ENCODE measurements around the gene HSBP1L1.

Gene HSBP1L1

DNA sequence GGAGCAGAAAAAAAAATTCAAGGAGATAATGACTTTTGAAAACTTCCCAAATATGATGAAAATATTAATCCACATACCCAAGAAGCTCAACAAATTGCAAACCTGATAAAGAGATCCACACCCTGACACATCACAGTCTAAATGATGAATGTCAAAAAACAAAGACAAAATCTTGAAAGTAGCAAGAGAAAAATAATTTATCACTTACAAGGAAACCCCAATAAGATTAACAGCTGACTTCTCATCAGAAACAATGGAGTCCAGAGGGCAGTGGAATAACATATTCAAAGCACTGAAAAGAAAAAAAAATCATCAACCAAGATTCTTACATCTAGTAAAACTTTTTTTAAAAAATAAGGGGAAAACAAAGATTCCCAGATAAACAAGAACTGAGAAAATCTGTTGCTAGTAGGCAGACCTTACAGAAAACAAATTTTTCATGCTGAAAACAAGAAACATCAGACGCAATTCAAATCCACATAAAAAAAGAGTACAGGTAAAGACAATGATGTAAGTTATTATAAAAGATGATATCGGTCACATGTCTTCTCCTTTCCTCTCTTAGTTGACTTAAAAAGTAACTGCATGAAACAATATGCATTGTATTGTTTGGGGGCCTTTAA lies 34.3 kb upstream of the HSBP1L1 start:
- DNase-seq: no peak

DNA sequence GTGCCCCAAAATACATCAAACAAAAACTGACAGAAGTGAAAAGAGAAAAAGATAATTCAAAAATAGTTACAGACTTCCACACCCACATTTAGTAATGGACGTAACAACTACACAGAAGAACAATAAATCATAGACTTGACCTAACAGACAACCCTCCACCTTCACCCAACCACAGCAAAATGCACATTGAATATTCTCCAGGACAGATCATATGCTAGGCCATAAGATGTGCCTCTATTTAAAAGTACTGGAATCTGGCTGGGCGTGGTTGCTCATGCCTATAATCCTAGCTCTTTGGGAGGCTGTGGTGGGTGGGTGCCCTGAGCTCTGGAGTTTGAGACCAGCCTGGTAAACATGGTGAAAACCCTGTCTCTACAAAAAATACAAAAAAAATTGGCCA lies 33.0 kb upstream of the HSBP1L1 start:
- DNase-seq: no peak

DNA sequence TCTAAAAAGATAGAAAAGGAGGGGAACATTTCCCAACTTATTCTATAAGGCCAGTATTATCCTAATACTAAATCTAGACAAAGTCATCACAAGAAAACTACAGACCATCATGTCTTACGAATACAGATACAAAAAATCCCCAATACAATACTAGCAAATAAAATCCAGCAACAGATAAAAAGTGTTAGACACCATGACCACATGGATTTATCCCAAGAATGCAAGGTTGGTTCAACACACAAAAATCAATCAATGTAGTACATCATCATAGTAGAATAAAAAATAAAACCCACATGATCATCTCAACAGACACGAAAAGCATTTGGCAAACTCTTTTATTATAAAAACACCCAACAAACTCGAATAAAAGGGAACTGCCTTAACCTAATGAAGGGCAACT lies 31.5 kb upstream of the HSBP1L1 start:
- no peak for DNase-seq

DNA sequence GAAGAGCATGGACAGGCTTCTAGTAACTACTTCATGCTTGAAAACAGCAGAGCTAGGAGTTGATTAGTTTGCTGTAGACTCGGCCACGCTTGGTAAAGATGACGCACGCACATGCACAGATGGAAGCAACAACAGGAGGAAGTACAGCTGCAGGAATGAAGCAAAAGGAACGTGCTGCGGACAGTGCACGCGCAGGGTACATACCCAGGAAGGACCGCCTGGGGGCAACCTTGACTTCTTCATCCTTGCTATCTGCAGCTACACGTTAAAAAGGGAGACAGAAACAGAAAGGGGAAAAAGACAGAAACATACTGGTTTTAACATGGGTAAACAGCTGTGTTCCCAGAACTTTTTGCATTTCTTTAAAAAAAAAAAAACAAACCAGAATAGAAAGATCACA lies 30.7 kb upstream of the HSBP1L1 start:
- DNase-seq: no peak

DNA sequence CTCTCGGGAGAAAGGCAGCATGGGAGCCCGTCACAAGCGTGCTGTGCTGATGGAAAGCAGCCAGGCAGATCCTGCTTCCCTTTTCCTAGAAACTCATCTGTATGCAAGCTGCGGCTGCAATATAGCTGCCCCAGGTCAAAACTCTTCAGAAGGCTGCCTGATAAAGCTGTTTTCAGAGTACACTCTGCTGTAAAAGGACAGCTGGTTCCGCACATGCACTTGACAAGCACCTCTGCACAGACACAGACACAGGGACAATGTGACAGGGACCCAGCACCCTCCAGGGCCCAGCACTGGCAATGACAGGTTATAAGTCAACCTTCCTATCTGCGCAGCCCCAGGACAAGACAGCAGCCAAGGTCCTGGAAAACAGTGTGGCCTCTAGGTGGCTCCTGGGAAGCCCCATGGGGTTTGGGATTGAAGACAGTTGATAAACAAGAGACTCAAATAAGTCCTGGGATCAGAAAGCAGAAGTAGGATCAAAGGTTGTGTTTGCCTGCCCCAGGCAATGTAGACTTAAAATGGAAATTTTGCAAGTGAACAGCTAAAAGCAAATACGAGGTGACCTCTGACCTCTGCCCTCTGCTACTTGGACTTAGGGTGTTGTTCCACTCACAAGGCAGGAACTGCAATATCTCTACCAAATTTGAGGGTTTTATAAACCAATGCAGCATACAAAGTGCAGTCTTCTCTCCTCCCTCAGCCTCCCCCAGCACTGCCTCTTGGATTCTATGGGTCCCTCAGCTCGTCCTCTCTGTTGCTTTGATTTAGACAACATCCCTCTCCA lies 29.9 kb upstream of the HSBP1L1 start:
- no peak for DNase-seq

DNA sequence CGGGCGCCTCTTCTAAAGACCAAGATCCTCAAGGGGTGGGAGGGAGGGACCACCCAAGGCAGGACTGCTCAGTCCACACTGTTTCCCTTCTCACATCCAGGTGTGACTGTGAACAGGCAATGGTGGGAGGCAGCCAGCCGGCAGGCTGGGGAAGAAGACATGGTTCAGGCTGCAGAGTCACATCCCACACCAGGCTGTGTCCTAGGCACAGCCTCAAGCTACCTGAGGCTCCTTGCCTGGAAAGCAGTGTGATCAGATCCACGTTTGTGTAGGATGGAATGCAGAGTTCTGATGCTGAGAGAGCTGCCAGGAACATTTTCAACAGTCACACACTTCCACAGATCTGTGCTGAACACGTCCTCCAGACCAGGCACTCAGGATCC lies 29.4 kb upstream of the HSBP1L1 start:
- DNase-seq: no peak

DNA sequence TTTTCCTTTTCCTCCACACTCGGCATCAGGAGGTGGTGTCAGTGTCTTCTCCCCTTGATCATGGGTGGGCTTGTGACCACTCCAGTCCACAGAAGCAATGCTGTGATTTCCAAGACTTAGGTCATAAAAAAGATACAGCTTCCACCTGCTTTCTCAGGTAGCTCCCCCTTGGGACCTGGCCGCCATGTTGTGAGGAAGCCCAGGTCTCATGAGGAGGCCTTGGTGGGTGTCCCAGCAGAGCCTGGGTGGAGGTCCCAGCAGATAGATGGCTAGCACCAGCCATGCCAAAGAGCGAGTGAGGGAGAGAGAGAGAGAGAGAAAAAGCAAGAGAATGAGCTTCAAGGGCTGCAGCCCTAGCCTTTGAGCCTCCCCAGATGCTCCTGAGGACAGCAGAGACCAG lies 28.9 kb upstream of the HSBP1L1 start:
- no peak for DNase-seq

DNA sequence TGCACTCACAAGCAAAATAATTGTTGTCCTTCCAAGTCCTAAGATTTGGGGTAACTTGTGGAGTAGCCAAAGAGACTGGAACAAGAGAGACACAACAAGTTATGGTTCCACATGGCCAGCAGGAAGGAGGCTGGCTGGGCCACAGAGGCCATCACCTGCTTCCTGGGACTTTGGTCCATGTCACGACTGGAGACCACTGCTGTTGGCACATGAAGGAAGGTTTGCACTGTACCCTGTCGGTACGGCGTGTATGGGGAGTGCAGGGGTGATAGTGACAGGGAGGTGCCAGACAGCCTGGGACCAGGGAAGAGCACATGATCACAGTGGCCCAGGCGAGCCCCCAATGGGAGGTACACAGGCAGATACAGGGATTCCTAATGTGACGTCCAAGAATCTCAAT lies 28.5 kb upstream of the HSBP1L1 start:
- DNase-seq: no peak

DNA sequence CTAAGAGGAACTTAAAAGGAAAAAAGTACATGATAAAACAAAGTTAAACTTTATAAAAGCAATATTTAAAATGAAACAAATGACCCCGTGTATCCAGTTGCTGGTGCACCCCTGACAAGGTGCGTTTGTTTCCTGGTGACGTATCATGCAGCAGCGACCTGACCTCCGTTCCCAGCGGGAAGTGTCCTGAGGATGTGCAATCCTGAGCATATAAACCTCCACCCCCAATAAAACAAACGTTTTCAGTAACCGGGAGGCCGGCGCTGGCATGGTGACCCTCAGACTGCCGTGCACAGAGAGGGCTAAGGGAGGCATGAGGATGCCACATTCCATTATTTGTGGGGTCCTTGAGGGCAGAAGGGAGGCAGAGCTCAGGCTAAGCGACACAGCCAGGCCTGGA lies 27.8 kb upstream of the HSBP1L1 start:
- DNase-seq: no peak

DNA sequence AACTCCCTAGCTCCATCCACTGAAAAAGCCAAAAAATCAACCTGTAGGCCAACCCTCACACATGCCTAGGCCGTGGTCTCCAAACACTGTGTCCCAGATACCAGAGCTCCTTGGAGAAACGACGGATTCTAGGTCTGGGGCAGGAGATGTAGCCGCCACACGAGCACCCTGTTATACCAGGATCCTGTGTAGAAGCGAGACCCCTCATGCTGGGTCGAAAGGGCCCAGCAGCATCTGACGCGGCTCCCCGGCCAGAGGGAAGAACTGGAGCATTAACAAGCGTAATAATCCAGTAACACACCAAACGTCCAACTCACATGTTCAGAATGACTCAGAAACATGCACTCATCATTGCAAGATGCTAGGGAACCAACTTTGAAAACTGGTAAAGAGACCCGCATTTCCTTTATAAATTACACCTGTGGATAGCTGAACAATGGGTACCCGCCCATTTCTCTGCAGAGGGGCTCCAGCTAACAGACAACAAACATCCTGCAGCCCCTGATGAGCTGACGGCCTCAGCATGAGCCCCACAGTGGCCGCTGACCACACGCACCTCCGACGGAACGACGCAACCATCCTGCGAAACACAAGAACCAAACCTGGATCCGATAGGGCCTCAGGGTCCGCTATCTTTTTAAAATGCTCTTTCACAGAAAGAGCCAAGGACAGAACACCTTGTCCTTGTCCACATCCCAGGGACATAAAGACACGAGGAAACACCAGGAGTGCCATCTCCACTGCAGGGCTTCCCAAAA lies 27.2 kb upstream of the HSBP1L1 start:
- no peak for DNase-seq

DNA sequence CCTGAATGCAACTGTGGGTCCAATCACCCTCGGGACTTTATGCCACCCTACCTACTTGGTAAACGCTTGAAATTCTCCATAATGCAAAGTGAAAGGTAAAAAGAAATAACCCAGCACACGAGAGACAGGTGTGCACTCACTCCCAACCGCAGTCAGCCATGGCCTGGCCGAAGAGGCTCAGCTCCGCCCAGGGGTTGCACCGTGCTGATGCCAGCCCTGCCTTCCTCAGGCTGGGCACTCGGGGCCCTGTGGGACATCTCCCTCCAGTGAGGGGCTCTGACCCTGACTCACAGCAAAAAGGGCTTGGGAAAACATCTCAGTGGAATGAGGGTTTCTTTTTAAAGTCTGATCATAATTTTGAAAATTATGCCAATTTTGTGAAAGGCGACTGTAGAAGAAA lies 26.2 kb upstream of the HSBP1L1 start:
- no peak for DNase-seq

DNA sequence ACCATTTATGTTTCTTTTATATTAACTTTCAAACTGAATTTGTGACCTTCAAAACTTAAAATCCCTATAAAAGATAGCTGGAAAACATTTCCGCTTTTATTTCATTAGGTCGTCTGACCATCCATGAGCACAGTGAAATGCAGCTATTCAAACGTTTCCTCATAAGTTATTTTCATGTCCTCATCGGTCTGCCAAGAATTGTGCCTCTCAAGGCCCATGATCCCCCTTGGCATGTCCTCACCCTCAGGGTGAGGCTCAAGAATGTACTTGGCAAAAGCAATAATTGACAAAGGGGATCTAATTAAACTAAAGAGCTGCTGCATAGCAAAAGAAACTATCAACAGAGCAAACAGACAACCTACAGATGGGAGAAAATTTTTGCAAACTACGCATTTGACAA lies 25.3 kb upstream of the HSBP1L1 start:
- no peak for DNase-seq

DNA sequence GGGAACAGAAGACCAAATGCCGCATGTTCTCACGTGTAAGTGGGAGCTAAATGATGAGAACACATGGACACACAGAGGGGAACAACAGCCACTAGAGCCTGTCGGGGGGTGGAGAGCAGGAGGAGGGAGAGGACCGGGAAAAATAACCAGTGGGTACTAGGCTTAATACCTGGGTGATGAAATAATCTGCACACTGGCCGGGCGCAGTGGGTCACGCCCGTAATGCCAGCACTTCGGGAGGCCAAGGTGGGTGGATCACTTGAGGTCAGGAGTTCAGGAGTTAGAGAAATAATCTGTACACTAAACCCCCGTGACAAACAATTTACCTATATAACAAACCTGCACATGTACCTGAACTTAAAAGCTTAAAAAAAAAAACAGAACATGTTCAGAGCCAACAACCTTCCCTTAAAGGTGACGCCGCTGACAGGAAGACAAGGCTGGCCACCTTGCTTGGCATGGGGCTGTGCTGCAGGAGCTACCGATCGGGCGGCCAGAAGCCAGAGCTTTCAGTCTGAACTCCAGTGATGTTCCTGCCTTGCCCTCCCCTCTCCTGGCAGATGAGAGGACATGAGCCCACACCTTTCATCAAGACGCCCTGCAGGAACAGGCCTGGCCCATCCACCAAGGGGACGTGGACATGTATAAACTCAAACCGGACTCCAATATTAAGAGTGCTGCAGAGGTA lies 24.2 kb upstream of the HSBP1L1 start:
- no peak for DNase-seq

DNA sequence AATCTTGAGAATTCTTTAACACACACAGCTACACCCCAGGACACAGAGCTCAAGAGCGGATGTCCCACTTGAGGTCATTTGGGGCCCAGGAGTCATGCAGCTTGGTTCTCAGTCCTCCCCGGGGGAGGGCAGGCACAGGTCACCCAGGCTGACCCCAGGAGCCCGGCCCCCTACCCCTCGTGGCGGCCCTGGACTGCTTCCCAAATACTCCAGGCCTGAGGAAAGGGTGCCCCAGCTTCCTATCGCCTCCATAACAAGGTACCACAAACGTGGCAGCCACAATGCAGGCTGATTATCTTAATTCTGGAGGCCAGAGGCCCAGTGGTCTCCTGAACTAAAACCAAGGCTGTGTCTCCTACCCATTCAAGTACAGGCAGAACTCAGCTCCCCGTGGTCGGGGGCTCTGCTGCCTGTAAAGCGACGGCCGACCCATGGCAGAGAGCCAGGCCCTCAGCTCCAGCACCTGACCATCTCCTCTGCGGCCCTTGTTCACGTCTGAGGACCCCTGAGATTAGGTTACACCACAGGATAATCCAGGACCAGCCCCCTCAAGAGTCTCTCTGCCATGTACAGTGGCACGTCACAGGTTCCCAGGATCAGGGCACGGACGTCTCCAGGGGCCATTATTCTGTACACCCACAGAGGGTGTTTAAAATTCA lies 23.5 kb upstream of the HSBP1L1 start:
- DNase-seq: no peak

DNA sequence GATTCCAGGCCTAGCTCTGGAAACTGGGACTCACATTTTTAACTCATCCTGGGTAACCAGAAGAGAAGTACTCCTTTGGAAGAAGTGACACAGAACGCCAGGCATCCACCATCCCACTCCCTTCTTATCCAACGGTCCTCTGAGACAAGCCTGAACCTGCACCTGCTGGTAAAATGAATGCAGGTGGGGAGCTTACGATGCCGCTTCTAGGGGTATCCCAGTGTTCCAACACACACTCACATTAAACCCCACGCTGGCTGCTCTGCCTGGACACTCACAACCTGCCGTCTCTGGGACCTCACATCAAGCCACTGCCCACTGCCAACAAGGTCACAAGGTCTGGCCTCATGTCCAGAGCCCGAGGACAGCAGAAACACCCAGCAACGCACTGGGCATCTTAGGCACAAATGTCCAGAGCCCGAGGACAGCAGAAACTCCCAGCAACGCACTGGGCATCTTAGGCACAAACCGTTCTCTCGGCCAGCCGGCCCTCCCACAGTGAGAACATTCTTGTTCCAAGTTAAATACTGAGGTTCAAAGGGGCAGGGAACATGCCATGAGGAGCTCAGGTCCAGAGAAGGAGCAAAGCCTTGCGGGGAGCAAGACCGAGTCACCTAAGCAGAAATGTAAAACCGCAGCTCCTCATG lies 22.8 kb upstream of the HSBP1L1 start:
- no peak for DNase-seq

DNA sequence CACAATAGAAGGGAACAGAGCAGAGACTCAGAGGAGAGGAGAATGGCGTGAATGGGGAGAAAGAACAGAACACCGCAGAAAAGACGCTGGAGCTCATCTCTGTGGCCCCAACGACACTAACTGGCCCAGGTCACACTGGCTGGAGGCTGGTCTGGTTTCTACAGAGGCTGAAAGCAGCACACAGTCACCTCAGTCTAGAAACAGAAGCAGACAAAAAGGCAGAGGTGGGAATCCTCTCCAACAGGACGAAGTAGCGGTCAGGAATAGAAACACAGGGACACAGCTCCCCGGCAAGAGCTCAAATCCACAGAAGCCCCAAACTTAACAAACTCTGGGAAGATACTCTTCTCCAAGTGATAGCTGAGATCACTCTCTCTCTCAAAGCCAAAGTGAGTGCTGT lies 22.2 kb upstream of the HSBP1L1 start:
- DNase-seq: no peak

DNA sequence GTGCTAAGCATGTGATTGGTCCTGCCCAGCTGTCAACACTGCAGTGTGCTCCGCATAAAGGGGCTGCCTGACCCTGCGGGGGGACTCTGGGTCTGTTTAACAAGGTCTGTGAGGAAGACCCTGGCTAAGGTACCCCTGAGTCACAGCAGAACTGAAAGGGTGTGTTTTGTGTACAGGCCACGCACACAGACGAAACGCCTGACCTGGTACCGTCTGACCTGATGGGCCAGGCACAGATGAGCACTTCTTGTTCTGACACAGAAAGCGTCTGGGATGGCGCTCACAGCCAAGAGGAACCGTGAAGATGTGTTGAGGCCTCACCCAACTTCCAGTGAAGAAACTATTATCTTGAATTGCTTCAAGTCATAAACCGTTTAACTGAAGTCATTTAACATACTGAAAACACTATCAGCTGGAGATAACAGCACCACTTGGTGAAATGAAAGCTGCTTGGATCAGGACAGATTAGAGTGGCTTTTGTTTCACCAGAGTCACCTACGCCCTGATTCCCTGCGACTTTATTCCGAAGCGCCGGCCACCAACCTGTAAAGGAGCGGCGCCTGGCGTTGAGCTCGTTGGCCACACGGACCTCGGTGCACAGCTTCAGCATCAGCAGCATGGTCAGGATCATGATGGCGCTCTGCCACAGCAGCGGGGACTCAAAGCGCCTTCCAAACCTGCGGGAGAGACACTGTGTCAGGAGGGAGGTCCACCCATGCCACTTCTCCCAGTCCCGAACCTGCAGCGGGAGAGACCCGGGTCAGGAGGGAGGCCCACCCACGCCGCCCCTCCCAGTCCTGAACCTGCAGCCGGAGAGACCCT lies 21.4 kb upstream of the HSBP1L1 start:
- no peak for DNase-seq

DNA sequence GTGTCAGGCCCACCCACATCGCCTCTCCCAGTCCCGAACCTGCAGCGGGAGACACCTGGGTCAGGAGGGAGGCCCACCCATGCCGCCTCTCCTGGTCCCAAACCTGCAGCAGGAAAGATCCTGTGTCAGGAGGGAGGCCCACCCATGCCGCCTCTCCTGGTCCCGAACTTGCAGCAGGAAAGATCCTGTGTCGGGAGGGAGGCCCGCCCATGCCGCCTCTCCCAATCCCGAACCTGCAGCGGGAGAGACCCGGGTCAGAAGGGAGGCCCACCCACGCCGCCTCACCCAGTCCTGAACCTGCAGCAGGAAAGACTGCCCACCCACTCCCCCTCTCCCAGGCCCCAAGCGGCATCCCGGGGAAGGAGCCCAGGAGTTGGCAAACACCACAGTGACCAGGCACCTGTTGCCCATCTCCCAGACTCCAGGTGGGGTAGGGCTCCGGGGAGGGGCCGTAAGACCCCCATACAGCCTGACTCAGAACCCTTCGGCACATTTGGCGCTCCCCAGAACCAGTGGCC lies 20.8 kb upstream of the HSBP1L1 start:
- DNase-seq: no peak

DNA sequence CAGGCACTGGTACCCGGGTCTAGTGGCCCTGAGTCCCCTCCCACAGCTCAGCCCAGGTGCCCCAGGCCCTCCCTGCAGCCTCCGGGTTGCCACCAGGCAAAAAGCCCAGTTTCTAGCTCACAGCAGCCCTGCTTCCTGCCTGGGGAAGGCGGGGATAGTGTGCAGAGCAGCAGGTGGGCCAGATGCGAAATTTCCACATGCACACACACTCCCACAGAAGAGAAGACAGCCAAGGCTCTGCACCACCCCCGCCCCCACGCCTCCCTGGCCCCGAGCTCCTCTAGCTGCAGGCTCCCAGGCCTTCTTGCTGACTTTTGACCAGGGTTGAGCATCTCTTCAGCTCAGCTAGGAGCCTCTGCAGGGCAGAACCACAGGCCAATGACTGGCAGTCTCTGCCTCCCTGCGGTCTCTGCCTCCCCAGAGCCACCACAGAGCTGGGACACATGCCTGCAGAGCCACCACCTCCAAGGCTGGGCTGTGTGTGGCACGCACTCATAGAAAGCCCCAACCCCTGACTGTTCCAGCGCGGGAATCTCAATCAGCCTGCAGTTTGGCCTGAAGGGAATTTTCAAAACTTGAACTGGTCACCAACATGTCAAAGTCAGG lies 20.2 kb upstream of the HSBP1L1 start:
- no peak for DNase-seq

DNA sequence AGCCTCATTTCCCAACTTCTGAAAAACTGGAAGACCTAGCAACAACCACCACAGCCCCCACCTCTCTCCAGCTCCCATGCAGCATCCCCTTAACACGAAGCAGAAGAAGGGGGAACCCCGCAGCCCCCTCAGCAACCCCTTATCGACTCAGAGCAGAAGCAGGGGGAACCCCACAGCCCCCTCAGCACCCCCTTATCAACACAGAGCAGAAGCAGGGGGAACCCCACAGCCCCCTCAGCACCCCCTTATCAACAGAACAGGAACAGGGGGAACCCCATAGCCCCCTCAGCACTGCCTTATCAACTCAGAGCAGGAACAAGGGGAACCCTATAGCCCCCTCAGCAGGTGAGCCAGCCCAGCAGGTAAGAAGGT lies 19.7 kb upstream of the HSBP1L1 start:
- DNase-seq: no peak

All from stimulated activated naive CD4-positive, alpha-beta T cell treated with Interleukin-2 at 50 U/mL for 16 hours (primary cell).